ENCODE data around the gene NLGN4X. TPM values are rescaled to one million over a fixed set of nuclear protein-coding genes. Genes with fewer than 3 reads are reported as not detected.

The NLGN4X gene
- not detected in 5 replicates for total RNA-seq (2022; extraction: Qiagen RNA extraction; ENCODE audit: low read depth)

DNA sequence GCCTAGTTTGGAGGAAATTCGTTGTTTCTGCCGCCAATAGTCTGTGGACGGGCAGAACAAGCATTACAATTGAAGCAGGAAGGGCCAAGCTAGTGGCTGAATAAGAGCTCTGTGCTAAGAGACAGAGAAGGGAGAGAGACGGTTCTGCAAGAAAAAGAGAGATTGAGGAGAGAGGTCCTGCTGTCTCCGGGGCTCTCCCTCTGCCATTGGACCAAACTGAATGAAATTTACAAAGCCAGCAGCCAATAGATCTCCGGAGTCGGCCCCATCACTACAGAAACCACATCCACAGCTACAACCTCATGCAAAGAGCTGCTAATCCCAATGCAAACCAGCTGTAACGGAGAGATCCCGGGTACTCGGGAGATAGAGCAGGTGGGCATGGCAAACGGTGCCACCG is at the start of gene NLGN4X:
TSS of gene NLGN4X (minus strand) at position 148 of the 400 bp plus-strand sequence. CDS start 77,401 bp downstream, outside the sequence.

Data from A549 treated with CpdA at 1 μM for 4 hours (cell line).